HepG2 (cell line): ENCODE data around the gene SUB1. TPM values are rescaled to one million over a fixed set of nuclear protein-coding genes. Genes with fewer than 3 reads are reported as not detected.

ENCODE experiments used
- ATAC-seq: fragments of 200-7000 bp; cut with Tn5 transposase; 3 replicates; pipeline ENCODE4 v1.9.1; 2020; ENCODE audit warnings: mild to moderate bottlenecking, moderate library complexity
- BruUV-seq: library from RNA; stranded (reverse); fragments of 400-500 nt; replicated peaks from 2 replicates; lab custom pipeline; 2021; lab: Mats Ljungman, UMichigan
- CTCF ChIA-PET: fragments of 300-600 bp; formaldehyde crosslinking; extraction: SDS; loops from one replicate; lab custom pipeline; 2021; ENCODE audit warnings: low total read pairs, inconsistent platforms, low intra/inter-chr PET ratio; lab: Yijun Ruan, JAX
- POLR2A ChIA-PET: fragments of 350-600 bp; sonication (Branson Sonifier 250); formaldehyde crosslinking; loops from one replicate; lab custom pipeline; 2020; ENCODE audit warnings: antibody characterized with exemption, inconsistent platforms; lab: Yijun Ruan, JAX
- DNase-seq: peaks from one replicate; pipeline ENCODE4 v3.0.0-alpha.2; 2015; ENCODE audit warnings: low spot score
- FAIRE-seq: peaks from 3 replicates; lab custom pipeline; 2011; peaks lifted over from hg19 to GRCh38; lab: Jason Lieb, UNC
- H2AFZ ChIP-seq: one replicate; pipeline ENCODE4 v1.6.1; 2011; ENCODE audit warnings: low read length, inconsistent platforms
- H3K27ac ChIP-seq: fragments of 300-600 bp; 3 replicates; pipeline ENCODE4 v1.8.0; 2011; ENCODE audit warnings: mixed run types, mild to moderate bottlenecking, mixed read lengths, low read length, inconsistent platforms; ENCODE audit not compliant: insufficient read depth; ENCODE audit errors: extremely low read length
- H3K27me3 ChIP-seq, 2 experiments: fragments of 200-600 bp in 1 of 2; 2 replicates in 1 of 2; 3 replicates in 1 of 2; pipeline versions ENCODE4 v1.6.0 to v1.8.0; 2011; ENCODE audit warnings: low read length in 2 of 2, mild to moderate bottlenecking in 2 of 2, moderate library complexity in 2 of 2, inconsistent platforms in 1 of 2; ENCODE audit not compliant: insufficient read depth in 2 of 2, control insufficient read depth in 1 of 2
- H3K36me3 ChIP-seq, 2 experiments: fragments of 200-600 bp in 1 of 2; replicated peaks in 1 of 2; 2 replicates in 1 of 2; 3 replicates in 1 of 2; pipeline versions ENCODE4 v1.5.1 to v1.8.0; 2011; ENCODE audit warnings: low read length in 2 of 2, inconsistent platforms in 1 of 2; ENCODE audit not compliant: insufficient read depth in 2 of 2, control insufficient read depth in 1 of 2
- H3K4me1 ChIP-seq: 2 replicates; pipeline ENCODE4 v1.5.1; 2012; ENCODE audit warnings: low read length, inconsistent platforms; ENCODE audit not compliant: insufficient read depth
- H3K4me2 ChIP-seq: 2 replicates; pipeline ENCODE4 v1.6.0; 2011; ENCODE audit warnings: low read depth, low read length, inconsistent platforms
- H3K4me3 ChIP-seq, 3 experiments: fragments of 200-600 bp in 1 of 3; sonication (generic), shearing (Covaris generic) in 1 of 3; replicated peaks in 1 of 3; 2 replicates each; pipeline ENCODE4 v1.5.1; 2011 to 2016; ENCODE audit warnings: low read length in 3 of 3, inconsistent platforms in 2 of 3, low read depth in 2 of 3, mild to moderate bottlenecking in 2 of 3, control low read depth in 1 of 3, mixed read lengths in 1 of 3; ENCODE audit not compliant: insufficient read depth in 1 of 3
- H3K79me2 ChIP-seq: one replicate; pipeline ENCODE4 v1.6.1; 2011; ENCODE audit warnings: low read length, inconsistent platforms; ENCODE audit not compliant: insufficient read depth
- H3K9ac ChIP-seq: 2 replicates; pipeline ENCODE4 v1.6.0; 2011; ENCODE audit warnings: mild to moderate bottlenecking, low read depth, low read length, inconsistent platforms; ENCODE audit not compliant: insufficient read depth
- H3K9me3 ChIP-seq: 2 replicates; pipeline ENCODE4 v1.5.1; 2012; ENCODE audit warnings: mild to moderate bottlenecking, low read length
- H4K20me1 ChIP-seq: 2 replicates; pipeline ENCODE4 v1.6.0; 2011; ENCODE audit warnings: inconsistent platforms, mild to moderate bottlenecking, low read length, moderate library complexity; ENCODE audit not compliant: insufficient read depth
- ADNP ChIP-seq: sonication (generic); formaldehyde crosslinking; IDR thresholded peaks from 2 replicates; pipeline ENCODE4 v1.4.0; 2020; ENCODE audit warnings: missing genetic modification reagents
- HNF4G ChIP-seq, 2 experiments: sonication (generic) in 1 of 2; formaldehyde crosslinking in 1 of 2; IDR thresholded peaks; 2 replicates each; pipeline versions ENCODE4 v1.4.0 to v1.6.1; 2011 to 2020; ENCODE audit warnings: borderline replicate concordance in 2 of 2, low read depth in 2 of 2, mild to moderate bottlenecking in 2 of 2, low read length in 1 of 2, missing genetic modification reagents in 1 of 2, moderate library complexity in 1 of 2
- MEF2D ChIP-seq: sonication (generic); formaldehyde crosslinking; IDR thresholded peaks from 2 replicates; pipeline ENCODE4 v1.5.1; 2020; ENCODE audit warnings: mild to moderate bottlenecking, missing genetic modification reagents
- RBFOX2 ChIP-seq: fragments of 200-400 bp; formaldehyde crosslinking; IDR thresholded peaks from 2 replicates; pipeline ENCODE4 v1.6.1; 2017; ENCODE audit warnings: low read depth, mild to moderate bottlenecking, low read length
- SP4 ChIP-seq: sonication (generic); formaldehyde crosslinking; IDR thresholded peaks from 2 replicates; pipeline ENCODE4 v1.8.1; 2023; ENCODE audit warnings: mild to moderate bottlenecking, missing genetic modification reagents
- SRY ChIP-seq: sonication (generic); formaldehyde crosslinking; IDR thresholded peaks from 2 replicates; pipeline ENCODE4 v1.8.0; 2022; ENCODE audit warnings: mild to moderate bottlenecking, missing genetic modification reagents
- ZNF33A ChIP-seq: sonication (generic); formaldehyde crosslinking; IDR thresholded peaks from 2 replicates; pipeline ENCODE4 v1.5.1; 2020; ENCODE audit warnings: missing genetic modification reagents, mild to moderate bottlenecking, moderate library complexity, borderline replicate concordance
- ZNF619 ChIP-seq: sonication (generic); formaldehyde crosslinking; IDR thresholded peaks from 2 replicates; pipeline ENCODE4 v1.4.0; 2020; ENCODE audit warnings: mild to moderate bottlenecking, missing genetic modification reagents
- ZNF850 ChIP-seq: sonication (generic); formaldehyde crosslinking; conservative IDR thresholded peaks from 2 replicates; pipeline ENCODE4 v1.9.0; 2021; ENCODE audit warnings: mild to moderate bottlenecking, missing genetic modification reagents
- in situ Hi-C: cut with HindIII; loops from 2 replicates; pipeline ENCODE4 v1.10.0; 2017; ENCODE audit warnings: low pct_unique_long_range_greater_than_20kb; ENCODE audit not compliant: extremely low pct_ligation_motif_present
- intact Hi-C: fragments of 100-400 bp; cut with micrococcal nuclease; formaldehyde crosslinking; loops from one replicate; pipeline ENCODE4 v1.10.0; 2022; ENCODE audit not compliant: unreplicated experiment
- polyA plus RNA-seq, 8 experiments: library from polyadenylated mRNA; depleted of rRNA in 3 of 8; stranded (reverse) in 7 of 8; unstranded in 1 of 8; fragments of >200 nt; fragmentation: Illumina TruSeq in 4 of 8; extraction: Trizol in 4 of 8; gene quantifications; 2 replicates each; pipeline versions ENCODE4 v1.2.1 to v1.2.3, GENCODE V29; 2011 to 2016; ENCODE audit warnings: low read depth in 4 of 8, missing spikeins in 1 of 8, mixed read lengths in 1 of 8; ENCODE audit not compliant: insufficient read depth in 1 of 8
- total RNA-seq, 5 experiments: library from RNA; depleted of rRNA; stranded (reverse); fragments of >200 nt; fragmentation: Illumina TruSeq; extraction: Trizol; gene quantifications; 2 replicates each; pipeline ENCODE4 v1.2.3, GENCODE V29; 2016; ENCODE audit warnings: low read depth in 1 of 5
- TF ChIP-seq, protein P1 (sequence below): sonication (generic); formaldehyde crosslinking; IDR thresholded peaks from 2 replicates; pipeline ENCODE4 v1.5.1; 2020; ENCODE audit warnings: mild to moderate bottlenecking, missing genetic modification reagents, moderate library complexity
- TF ChIP-seq, protein P2 (sequence below): sonication (generic); formaldehyde crosslinking; IDR thresholded peaks from 2 replicates; pipeline ENCODE4 v1.5.0; 2020; ENCODE audit warnings: mild to moderate bottlenecking, missing genetic modification reagents, borderline replicate concordance

Gene SUB1
- total and polyA plus RNA-seq, 2 of the 13 experiments (the other 11 are each of a cell fraction or from before 2014, with no cell fraction given), result 182 to 693 TPM

DNA sequence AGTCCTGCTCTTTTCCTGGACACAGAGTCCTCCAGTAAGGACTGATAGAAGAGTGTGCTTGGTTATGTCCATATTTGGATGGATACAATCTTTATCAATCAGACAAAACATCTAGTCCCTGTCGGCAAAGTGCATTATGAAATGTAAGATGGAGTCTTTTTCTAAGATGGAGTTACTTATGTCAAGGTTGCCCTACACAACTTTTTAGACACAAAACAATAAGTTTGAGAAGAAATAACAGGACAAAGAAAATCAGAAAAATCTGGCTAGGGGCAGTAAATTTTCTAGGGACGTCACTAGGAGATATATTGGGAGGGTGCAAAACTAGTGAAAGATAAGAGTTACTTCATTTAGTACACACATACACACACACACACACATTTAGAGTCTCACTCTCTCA is 23.3 kb upstream of the SUB1 start (continued):
- no peak for TF ChIP-seq ZNF850
- no peak for TF ChIP-seq SP4 (CRISPR knock-in tag)
- no peak for TF ChIP-seq ZNF619
- no peak for TF ChIP-seq ADNP (CRISPR knock-in tag)

DNA sequence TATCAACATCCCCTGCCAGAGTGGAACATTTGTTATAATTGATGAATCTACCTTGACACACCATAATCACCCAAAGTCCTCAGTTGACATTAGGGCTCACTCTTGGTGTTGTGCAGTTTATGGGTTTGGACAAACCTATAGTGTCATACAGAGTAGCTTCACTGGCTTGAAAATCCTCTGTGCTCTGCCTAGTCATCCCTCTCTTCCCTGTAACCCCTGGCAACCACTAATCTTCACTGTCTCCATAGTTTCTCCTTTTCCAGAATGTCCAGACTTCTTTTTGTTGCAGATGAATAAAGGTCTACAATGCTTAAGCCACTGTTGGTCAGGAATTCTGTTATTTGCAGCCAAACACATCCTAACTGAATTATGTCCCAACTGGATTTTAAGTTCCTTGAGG is 22.5 kb upstream of the SUB1 start:
- DNase-seq, result no peak
- no TSS peak for BruUV-seq
- peaks cover 75% of the 10 kb centered on the region for H3K4me1 ChIP-seq
- peaks cover 9% of the 10 kb centered on the region; the same call in 1 of the 2 replicates for H3K9me3 ChIP-seq
- no peaks in the 10 kb centered on the region for H3K79me2 ChIP-seq
- no peaks in the 10 kb centered on the region for H3K27me3 ChIP-seq
- H3K4me3 ChIP-seq, result no peak overlapping the region
- H3K36me3 ChIP-seq, result no peaks in the 10 kb centered on the region
- no peak overlapping the region for H2AFZ ChIP-seq
- intact Hi-C loops, result no loop called here
- ChIA-PET POLR2A (no interaction called here), CTCF (no interaction called here)
- H3K4me2 ChIP-seq, result no peak overlapping the region
- no peak for FAIRE-seq
- H4K20me1 ChIP-seq, result no peaks in the 10 kb centered on the region
- in situ Hi-C loops, result no loop called here
- no peak overlapping the region for H3K9ac ChIP-seq
- no peak for ATAC-seq
- TF ChIP-seq MEF2D (CRISPR knock-in tag) (no peak), RBFOX2 (no peak), SRY (CRISPR knock-in tag) (no peak), HNF4G (IDR thresholded peaks at IDR 0.05; ENCODE audit: borderline replicate concordance, low read depth, low read length) (no peak), HNF4G (CRISPR knock-in tag; IDR thresholded peaks at IDR 0.05; ENCODE audit: borderline replicate concordance, low read depth) (no peak), ZNF33A (CRISPR knock-in tag) (no peak)
- TF ChIP-seq, protein P1, sequence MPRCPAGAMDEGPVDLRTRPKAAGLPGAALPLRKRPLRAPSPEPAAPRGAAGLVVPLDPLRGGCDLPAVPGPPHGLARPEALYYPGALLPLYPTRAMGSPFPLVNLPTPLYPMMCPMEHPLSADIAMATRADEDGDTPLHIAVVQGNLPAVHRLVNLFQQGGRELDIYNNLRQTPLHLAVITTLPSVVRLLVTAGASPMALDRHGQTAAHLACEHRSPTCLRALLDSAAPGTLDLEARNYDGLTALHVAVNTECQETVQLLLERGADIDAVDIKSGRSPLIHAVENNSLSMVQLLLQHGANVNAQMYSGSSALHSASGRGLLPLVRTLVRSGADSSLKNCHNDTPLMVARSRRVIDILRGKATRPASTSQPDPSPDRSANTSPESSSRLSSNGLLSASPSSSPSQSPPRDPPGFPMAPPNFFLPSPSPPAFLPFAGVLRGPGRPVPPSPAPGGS (CRISPR knock-in tag), result no peak
- TF ChIP-seq, protein P2, sequence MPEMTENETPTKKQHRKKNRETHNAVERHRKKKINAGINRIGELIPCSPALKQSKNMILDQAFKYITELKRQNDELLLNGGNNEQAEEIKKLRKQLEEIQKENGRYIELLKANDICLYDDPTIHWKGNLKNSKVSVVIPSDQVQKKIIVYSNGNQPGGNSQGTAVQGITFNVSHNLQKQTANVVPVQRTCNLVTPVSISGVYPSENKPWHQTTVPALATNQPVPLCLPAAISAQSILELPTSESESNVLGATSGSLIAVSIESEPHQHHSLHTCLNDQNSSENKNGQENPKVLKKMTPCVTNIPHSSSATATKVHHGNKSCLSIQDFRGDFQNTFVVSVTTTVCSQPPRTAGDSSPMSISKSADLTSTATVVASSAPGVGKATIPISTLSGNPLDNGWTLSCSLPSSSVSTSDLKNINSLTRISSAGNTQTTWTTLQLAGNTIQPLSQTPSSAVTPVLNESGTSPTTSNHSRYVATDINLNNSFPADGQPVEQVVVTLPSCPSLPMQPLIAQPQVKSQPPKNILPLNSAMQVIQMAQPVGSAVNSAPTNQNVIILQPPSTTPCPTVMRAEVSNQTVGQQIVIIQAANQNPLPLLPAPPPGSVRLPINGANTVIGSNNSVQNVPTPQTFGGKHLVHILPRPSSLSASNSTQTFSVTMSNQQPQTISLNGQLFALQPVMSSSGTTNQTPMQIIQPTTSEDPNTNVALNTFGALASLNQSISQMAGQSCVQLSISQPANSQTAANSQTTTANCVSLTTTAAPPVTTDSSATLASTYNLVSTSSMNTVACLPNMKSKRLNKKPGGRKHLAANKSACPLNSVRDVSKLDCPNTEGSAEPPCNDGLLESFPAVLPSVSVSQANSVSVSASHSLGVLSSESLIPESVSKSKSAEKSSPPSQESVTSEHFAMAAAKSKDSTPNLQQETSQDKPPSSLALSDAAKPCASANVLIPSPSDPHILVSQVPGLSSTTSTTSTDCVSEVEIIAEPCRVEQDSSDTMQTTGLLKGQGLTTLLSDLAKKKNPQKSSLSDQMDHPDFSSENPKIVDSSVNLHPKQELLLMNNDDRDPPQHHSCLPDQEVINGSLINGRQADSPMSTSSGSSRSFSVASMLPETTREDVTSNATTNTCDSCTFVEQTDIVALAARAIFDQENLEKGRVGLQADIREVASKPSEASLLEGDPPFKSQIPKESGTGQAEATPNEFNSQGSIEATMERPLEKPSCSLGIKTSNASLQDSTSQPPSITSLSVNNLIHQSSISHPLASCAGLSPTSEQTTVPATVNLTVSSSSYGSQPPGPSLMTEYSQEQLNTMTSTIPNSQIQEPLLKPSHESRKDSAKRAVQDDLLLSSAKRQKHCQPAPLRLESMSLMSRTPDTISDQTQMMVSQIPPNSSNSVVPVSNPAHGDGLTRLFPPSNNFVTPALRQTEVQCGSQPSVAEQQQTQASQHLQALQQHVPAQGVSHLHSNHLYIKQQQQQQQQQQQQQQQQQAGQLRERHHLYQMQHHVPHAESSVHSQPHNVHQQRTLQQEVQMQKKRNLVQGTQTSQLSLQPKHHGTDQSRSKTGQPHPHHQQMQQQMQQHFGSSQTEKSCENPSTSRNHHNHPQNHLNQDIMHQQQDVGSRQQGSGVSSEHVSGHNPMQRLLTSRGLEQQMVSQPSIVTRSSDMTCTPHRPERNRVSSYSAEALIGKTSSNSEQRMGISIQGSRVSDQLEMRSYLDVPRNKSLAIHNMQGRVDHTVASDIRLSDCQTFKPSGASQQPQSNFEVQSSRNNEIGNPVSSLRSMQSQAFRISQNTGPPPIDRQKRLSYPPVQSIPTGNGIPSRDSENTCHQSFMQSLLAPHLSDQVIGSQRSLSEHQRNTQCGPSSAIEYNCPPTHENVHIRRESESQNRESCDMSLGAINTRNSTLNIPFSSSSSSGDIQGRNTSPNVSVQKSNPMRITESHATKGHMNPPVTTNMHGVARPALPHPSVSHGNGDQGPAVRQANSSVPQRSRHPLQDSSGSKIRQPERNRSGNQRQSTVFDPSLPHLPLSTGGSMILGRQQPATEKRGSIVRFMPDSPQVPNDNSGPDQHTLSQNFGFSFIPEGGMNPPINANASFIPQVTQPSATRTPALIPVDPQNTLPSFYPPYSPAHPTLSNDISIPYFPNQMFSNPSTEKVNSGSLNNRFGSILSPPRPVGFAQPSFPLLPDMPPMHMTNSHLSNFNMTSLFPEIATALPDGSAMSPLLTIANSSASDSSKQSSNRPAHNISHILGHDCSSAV, result no peak
- H3K27ac ChIP-seq, result no peak overlapping the region
